ENCODE data around the gene OLFM1. TPM values are rescaled to one million over a fixed set of nuclear protein-coding genes. Genes with fewer than 3 reads are reported as not detected.

Gene OLFM1
- total RNA-seq, 1 donor from 2014 or later, result 5.5 TPM

DNA sequence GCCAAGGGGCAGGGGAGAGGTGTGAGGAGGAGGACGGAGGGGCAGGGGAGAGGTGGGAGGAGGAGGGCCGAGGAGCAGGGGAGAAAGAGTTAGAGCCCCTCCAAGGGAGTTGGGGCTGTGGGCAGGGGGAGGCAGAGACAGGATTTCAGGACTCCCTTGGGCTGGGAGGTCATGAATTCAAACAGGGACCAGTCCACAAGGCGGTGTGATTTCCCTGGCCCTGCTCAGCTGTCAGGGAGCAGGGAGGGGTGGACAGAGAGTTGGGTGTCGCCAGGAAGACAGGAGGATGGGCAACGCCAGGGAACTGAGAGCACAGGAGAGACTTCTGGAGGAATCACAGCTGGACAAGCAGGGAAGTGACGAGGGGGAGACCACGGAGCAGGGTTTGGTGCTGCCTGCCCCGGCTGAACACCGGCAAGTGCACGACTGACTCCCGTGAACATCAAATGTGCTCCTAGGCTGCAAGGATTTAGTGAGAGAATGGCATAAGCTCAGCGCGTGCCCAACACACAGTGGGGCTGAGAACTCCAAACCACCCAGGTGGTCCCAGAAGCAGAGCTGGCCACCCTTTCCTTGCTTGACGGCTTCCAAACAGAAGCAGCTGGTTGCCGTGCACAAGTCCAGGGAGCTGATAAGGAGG, 17.8 kb upstream of the OLFM1 start:
- DNase-seq (ENCODE audit: low read depth) (no peak), FAIRE-seq (no peak)
- Mint-ChIP-seq H3K36me3 (ENCODE audit: low read depth, unreplicated experiment) (peaks cover 3% of the 10 kb centered on the region), H3K9me3 (ENCODE audit: unreplicated experiment) (peaks cover 17% of the 10 kb centered on the region), H3K4me3 (ENCODE audit: unreplicated experiment) (no peak overlapping the region), H3K27me3 (ENCODE audit: low read depth, unreplicated experiment) (peaks cover 57% of the 10 kb centered on the region), H3K4me1 (ENCODE audit: low read depth, unreplicated experiment) (no peaks in the 10 kb centered on the region), H3K27ac (ENCODE audit: unreplicated experiment) (no peak overlapping the region)
- Histone ChIP-seq H3K4me1 (ENCODE audit: insufficient read depth, low read length) (no peaks in the 10 kb centered on the region), H3K36me3 (ENCODE audit: insufficient read depth, low read length) (no peaks in the 10 kb centered on the region), H3K27ac (ENCODE audit: low read depth, low read length) (no peak overlapping the region), H3K4me2 (ENCODE audit: low read length) (no peak overlapping the region), H3K79me2 (ENCODE audit: insufficient read depth, low read length) (no peaks in the 10 kb centered on the region), H3K4me3 (ENCODE audit: insufficient read depth, low read depth, low read length) (no peak overlapping the region), H3K9ac (ENCODE audit: low read length) (no peak overlapping the region), H3K27me3 (ENCODE audit: insufficient read depth, low read length) (no peaks in the 10 kb centered on the region), H2AFZ (ENCODE audit: low read depth, low read length) (no peak overlapping the region), H4K20me1 (ENCODE audit: insufficient read depth, low read length) (no peaks in the 10 kb centered on the region), H3K9me3 (ENCODE audit: insufficient read depth, low read depth, low read length) (no peaks in the 10 kb centered on the region)
- TF ChIP-seq, protein P1, sequence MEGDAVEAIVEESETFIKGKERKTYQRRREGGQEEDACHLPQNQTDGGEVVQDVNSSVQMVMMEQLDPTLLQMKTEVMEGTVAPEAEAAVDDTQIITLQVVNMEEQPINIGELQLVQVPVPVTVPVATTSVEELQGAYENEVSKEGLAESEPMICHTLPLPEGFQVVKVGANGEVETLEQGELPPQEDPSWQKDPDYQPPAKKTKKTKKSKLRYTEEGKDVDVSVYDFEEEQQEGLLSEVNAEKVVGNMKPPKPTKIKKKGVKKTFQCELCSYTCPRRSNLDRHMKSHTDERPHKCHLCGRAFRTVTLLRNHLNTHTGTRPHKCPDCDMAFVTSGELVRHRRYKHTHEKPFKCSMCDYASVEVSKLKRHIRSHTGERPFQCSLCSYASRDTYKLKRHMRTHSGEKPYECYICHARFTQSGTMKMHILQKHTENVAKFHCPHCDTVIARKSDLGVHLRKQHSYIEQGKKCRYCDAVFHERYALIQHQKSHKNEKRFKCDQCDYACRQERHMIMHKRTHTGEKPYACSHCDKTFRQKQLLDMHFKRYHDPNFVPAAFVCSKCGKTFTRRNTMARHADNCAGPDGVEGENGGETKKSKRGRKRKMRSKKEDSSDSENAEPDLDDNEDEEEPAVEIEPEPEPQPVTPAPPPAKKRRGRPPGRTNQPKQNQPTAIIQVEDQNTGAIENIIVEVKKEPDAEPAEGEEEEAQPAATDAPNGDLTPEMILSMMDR (IDR thresholded peaks at IDR 0.05; ENCODE audit: insufficient read depth, low read depth, low read length), result no peak
- TF ChIP-seq EZH2 (IDR thresholded peaks at IDR 0.05; ENCODE audit: insufficient read depth, low read length), result no peak

DNA sequence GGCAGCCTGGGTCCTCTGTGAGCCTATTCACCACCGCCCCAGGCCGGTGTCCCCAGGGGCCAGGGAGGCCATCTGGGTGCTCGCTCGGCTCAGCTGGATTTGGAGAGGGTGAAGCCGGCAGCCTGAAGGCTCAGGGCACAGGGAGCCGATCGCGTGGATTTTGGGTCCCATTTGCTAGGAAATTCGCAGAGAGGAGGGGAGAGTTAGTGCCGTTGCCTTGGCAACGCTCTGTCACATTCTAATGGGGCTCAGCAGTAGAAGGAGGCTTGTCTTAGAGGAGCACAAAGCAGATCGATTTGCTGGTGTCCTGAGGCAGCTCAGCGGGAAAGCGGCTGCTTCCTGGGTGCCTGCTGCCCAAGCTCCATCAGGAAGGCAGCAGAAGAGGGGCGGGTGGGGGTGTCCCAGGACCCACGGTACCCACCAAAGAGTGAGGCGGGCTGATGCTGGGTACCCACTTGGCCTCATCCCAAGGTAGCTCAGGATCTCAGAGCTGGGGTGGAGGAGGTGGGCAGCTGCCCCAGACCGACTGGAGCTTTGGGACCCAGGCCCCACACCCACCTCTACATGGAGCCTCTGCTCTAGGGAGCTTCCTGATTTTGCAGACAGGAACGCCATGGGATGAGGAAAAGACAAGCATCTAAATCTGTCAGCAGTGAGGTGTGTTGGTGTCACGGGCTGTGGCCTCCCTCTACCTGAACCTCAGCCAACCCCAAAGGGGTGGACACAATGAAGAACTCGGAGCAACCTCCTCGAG, 17.1 kb upstream of the OLFM1 start:
- FAIRE-seq (no peak), DNase-seq (ENCODE audit: low read depth) (no peak)
- peaks cover 16% of the 10 kb centered on the region for H3K9me3 Mint-ChIP-seq (ENCODE audit: unreplicated experiment)
- no peak overlapping the region for H3K9ac ChIP-seq (ENCODE audit: low read length)
- H3K9me3 ChIP-seq (ENCODE audit: insufficient read depth, low read depth, low read length), result no peaks in the 10 kb centered on the region
- no peak overlapping the region for H3K27ac ChIP-seq (ENCODE audit: low read depth, low read length)
- no peaks in the 10 kb centered on the region for H3K27me3 ChIP-seq (ENCODE audit: insufficient read depth, low read length)
- TF ChIP-seq, protein P1 (IDR thresholded peaks at IDR 0.05; ENCODE audit: insufficient read depth, low read depth, low read length), result no peak
- TF ChIP-seq EZH2 (IDR thresholded peaks at IDR 0.05; ENCODE audit: insufficient read depth, low read length), result no peak
- H3K4me1 ChIP-seq (ENCODE audit: insufficient read depth, low read length), result no peaks in the 10 kb centered on the region
- no peaks in the 10 kb centered on the region for H3K36me3 ChIP-seq (ENCODE audit: insufficient read depth, low read length)
- peaks cover 3% of the 10 kb centered on the region for H3K36me3 Mint-ChIP-seq (ENCODE audit: low read depth, unreplicated experiment)
- peaks cover 58% of the 10 kb centered on the region for H3K27me3 Mint-ChIP-seq (ENCODE audit: low read depth, unreplicated experiment)
- H3K4me3 Mint-ChIP-seq (ENCODE audit: unreplicated experiment), result no peak overlapping the region
- no peak overlapping the region for H3K4me2 ChIP-seq (ENCODE audit: low read length)
- no peaks in the 10 kb centered on the region for H4K20me1 ChIP-seq (ENCODE audit: insufficient read depth, low read length)
- H3K4me1 Mint-ChIP-seq (ENCODE audit: low read depth, unreplicated experiment), result no peaks in the 10 kb centered on the region
- H3K79me2 ChIP-seq (ENCODE audit: insufficient read depth, low read length), result no peaks in the 10 kb centered on the region
- H3K27ac Mint-ChIP-seq (ENCODE audit: unreplicated experiment), result no peak overlapping the region
- H2AFZ ChIP-seq (ENCODE audit: low read depth, low read length), result no peak overlapping the region
- H3K4me3 ChIP-seq (ENCODE audit: insufficient read depth, low read depth, low read length), result no peak overlapping the region

Data from astrocyte (in vitro differentiated cells and primary cell).